Measurements from ENCODE around the gene PDPR.
"Not testable (repeated sequence)": the region's sequence is repeated elsewhere in the genome, so short reads cannot be mapped to it uniquely, and the experiment has no call there.

Gene PDPR

GRCh38 chr16:70127706-70128105, 13.6 kb downstream of the PDPR start:
- not testable (repeated sequence) for H3K27ac ChIP-seq (ENCODE audit: insufficient read depth, low read depth, low read length, poor library complexity, severe bottlenecking); H3K4me3 ChIP-seq (ENCODE audit: insufficient read depth, low read depth, low read length); H3K9me3 ChIP-seq (ENCODE audit: control insufficient read depth, low read length); H3K4me1 ChIP-seq (ENCODE audit: control insufficient read depth, insufficient read depth, low read length); H3K27me3 ChIP-seq (ENCODE audit: control insufficient read depth, insufficient read depth, low read length, poor library complexity, severe bottlenecking)
- peaks cover 36% of the 10 kb centered on the region for H3K36me3 ChIP-seq (ENCODE audit: control insufficient read depth, insufficient read depth, low read length)
- 85 to 89% methylated on average over 5 of the region's 5 CpGs for WGBS, 2 experiments

GRCh38 chr16:70128844-70129243, 14.7 kb downstream of the PDPR start:
- not testable (repeated sequence) for H3K4me1 ChIP-seq (ENCODE audit: control insufficient read depth, insufficient read depth, low read length); H3K4me3 ChIP-seq (ENCODE audit: insufficient read depth, low read depth, low read length); H3K27me3 ChIP-seq (ENCODE audit: control insufficient read depth, insufficient read depth, low read length, poor library complexity, severe bottlenecking); H3K27ac ChIP-seq (ENCODE audit: insufficient read depth, low read depth, low read length, poor library complexity, severe bottlenecking); H3K9me3 ChIP-seq (ENCODE audit: control insufficient read depth, low read length)
- WGBS, 2 experiments = 98% methylated on average over 4 of the region's 10 CpGs
- H3K36me3 ChIP-seq (ENCODE audit: control insufficient read depth, insufficient read depth, low read length) = peaks cover 34% of the 10 kb centered on the region

- not testable (repeated sequence) for H3K9me3 ChIP-seq (ENCODE audit: control insufficient read depth, low read length); H3K4me1 ChIP-seq (ENCODE audit: control insufficient read depth, insufficient read depth, low read length); H3K27me3 ChIP-seq (ENCODE audit: control insufficient read depth, insufficient read depth, low read length, poor library complexity, severe bottlenecking); H3K27ac ChIP-seq (ENCODE audit: insufficient read depth, low read depth, low read length, poor library complexity, severe bottlenecking); H3K4me3 ChIP-seq (ENCODE audit: insufficient read depth, low read depth, low read length)
- WGBS, 2 experiments = 91 to 96% methylated on average over 8 of the region's 8 CpGs
- peaks cover 19% of the 10 kb centered on the region for H3K36me3 ChIP-seq (ENCODE audit: control insufficient read depth, insufficient read depth, low read length)
Measured at GRCh38 chr16:70135796-70136195, 21.7 kb downstream of the PDPR start.

- H3K4me1 ChIP-seq (ENCODE audit: control insufficient read depth, insufficient read depth, low read length); H3K4me3 ChIP-seq (ENCODE audit: insufficient read depth, low read depth, low read length); H3K9me3 ChIP-seq (ENCODE audit: control insufficient read depth, low read length); H3K27me3 ChIP-seq (ENCODE audit: control insufficient read depth, insufficient read depth, low read length, poor library complexity, severe bottlenecking); H3K27ac ChIP-seq (ENCODE audit: insufficient read depth, low read depth, low read length, poor library complexity, severe bottlenecking): not testable (repeated sequence)
- H3K36me3 ChIP-seq (ENCODE audit: control insufficient read depth, insufficient read depth, low read length) = peaks cover 18% of the 10 kb centered on the region
- 94 to 95% methylated on average over 2 of the region's 2 CpGs for WGBS, 2 experiments
Measured at GRCh38 chr16:70136595-70136994, 22.5 kb downstream of the PDPR start.

- not testable (repeated sequence) for H3K4me3 ChIP-seq (ENCODE audit: insufficient read depth, low read depth, low read length); H3K27me3 ChIP-seq (ENCODE audit: control insufficient read depth, insufficient read depth, low read length, poor library complexity, severe bottlenecking); H3K27ac ChIP-seq (ENCODE audit: insufficient read depth, low read depth, low read length, poor library complexity, severe bottlenecking); H3K4me1 ChIP-seq (ENCODE audit: control insufficient read depth, insufficient read depth, low read length); H3K9me3 ChIP-seq (ENCODE audit: control insufficient read depth, low read length)
- H3K36me3 ChIP-seq (ENCODE audit: control insufficient read depth, insufficient read depth, low read length) = peaks cover 14% of the 10 kb centered on the region
- 94% methylated on average over 10 of the region's 10 CpGs for whole genome bisulfite sequencing, 2 experiments
Measured at GRCh38 chr16:70142739-70143138, 28.6 kb downstream of the PDPR start.

- not testable (repeated sequence) for H3K4me3 ChIP-seq (ENCODE audit: insufficient read depth, low read depth, low read length); H3K27me3 ChIP-seq (ENCODE audit: control insufficient read depth, insufficient read depth, low read length, poor library complexity, severe bottlenecking); H3K9me3 ChIP-seq (ENCODE audit: control insufficient read depth, low read length); H3K4me1 ChIP-seq (ENCODE audit: control insufficient read depth, insufficient read depth, low read length); H3K27ac ChIP-seq (ENCODE audit: insufficient read depth, low read depth, low read length, poor library complexity, severe bottlenecking)
- 86 to 87% methylated on average over 9 of the region's 9 CpGs for WGBS, 2 experiments
- H3K36me3 ChIP-seq (ENCODE audit: control insufficient read depth, insufficient read depth, low read length) = peaks cover 14% of the 10 kb centered on the region
Measured at GRCh38 chr16:70143231-70143895, 29.2 kb downstream of the PDPR start.

GRCh38 chr16:70147853-70148252, 33.7 kb downstream of the PDPR start:
- H3K27ac ChIP-seq (ENCODE audit: insufficient read depth, low read depth, low read length, poor library complexity, severe bottlenecking); H3K9me3 ChIP-seq (ENCODE audit: control insufficient read depth, low read length); H3K4me1 ChIP-seq (ENCODE audit: control insufficient read depth, insufficient read depth, low read length); H3K4me3 ChIP-seq (ENCODE audit: insufficient read depth, low read depth, low read length); H3K27me3 ChIP-seq (ENCODE audit: control insufficient read depth, insufficient read depth, low read length, poor library complexity, severe bottlenecking): not testable (repeated sequence)
- WGBS, 2 experiments = 92 to 94% methylated on average over 10 of the region's 11 CpGs
- peaks cover 41% of the 10 kb centered on the region for H3K36me3 ChIP-seq (ENCODE audit: control insufficient read depth, insufficient read depth, low read length)

GRCh38 chr16:70148453-70148852, 34.3 kb downstream of the PDPR start:
- not testable (repeated sequence) for H3K27me3 ChIP-seq (ENCODE audit: control insufficient read depth, insufficient read depth, low read length, poor library complexity, severe bottlenecking); H3K4me3 ChIP-seq (ENCODE audit: insufficient read depth, low read depth, low read length); H3K27ac ChIP-seq (ENCODE audit: insufficient read depth, low read depth, low read length, poor library complexity, severe bottlenecking); H3K9me3 ChIP-seq (ENCODE audit: control insufficient read depth, low read length); H3K4me1 ChIP-seq (ENCODE audit: control insufficient read depth, insufficient read depth, low read length)
- 94% methylated on average over 6 of the region's 6 CpGs for whole genome bisulfite sequencing, 2 experiments
- peaks cover 42% of the 10 kb centered on the region for H3K36me3 ChIP-seq (ENCODE audit: control insufficient read depth, insufficient read depth, low read length)

GRCh38 chr16:70149296-70149695, 35.2 kb downstream of the PDPR start:
- H3K36me3 ChIP-seq (ENCODE audit: control insufficient read depth, insufficient read depth, low read length) = peaks cover 43% of the 10 kb centered on the region

GRCh38 chr16:70151391-70151790, 37.3 kb downstream of the PDPR start:
- peaks cover 54% of the 10 kb centered on the region for H3K36me3 ChIP-seq (ENCODE audit: control insufficient read depth, insufficient read depth, low read length)
- 95 to 97% methylated on average over 2 of the region's 2 CpGs for WGBS, 2 experiments

More at GRCh38 chr16:70149296-70149695, 35.2 kb downstream of the PDPR start:
- H3K27ac ChIP-seq (ENCODE audit: insufficient read depth, low read depth, low read length, poor library complexity, severe bottlenecking); H3K9me3 ChIP-seq (ENCODE audit: control insufficient read depth, low read length); H3K4me1 ChIP-seq (ENCODE audit: control insufficient read depth, insufficient read depth, low read length); H3K27me3 ChIP-seq (ENCODE audit: control insufficient read depth, insufficient read depth, low read length, poor library complexity, severe bottlenecking); H3K4me3 ChIP-seq (ENCODE audit: insufficient read depth, low read depth, low read length): not testable (repeated sequence)
- WGBS, 2 experiments = 89 to 96% methylated on average over 8 of the region's 8 CpGs

More at GRCh38 chr16:70151391-70151790, 37.3 kb downstream of the PDPR start:
- H3K27me3 ChIP-seq (ENCODE audit: control insufficient read depth, insufficient read depth, low read length, poor library complexity, severe bottlenecking) = no peaks in the 10 kb centered on the region
- no peaks in the 10 kb centered on the region for H3K4me1 ChIP-seq (ENCODE audit: control insufficient read depth, insufficient read depth, low read length)
- H3K27ac ChIP-seq (ENCODE audit: insufficient read depth, low read depth, low read length, poor library complexity, severe bottlenecking) = no peak overlapping the region
- H3K4me3 ChIP-seq (ENCODE audit: insufficient read depth, low read depth, low read length) = no peak overlapping the region
- no peaks in the 10 kb centered on the region for H3K9me3 ChIP-seq (ENCODE audit: control insufficient read depth, low read length)
